ENCODE data around the gene SGIP1.

GRCh38 chr1:66552287-66552686 lies 18.3 kb downstream of the SGIP1 start:
- TF ChIP-seq CTCF (IDR thresholded peaks at IDR 0.05; ENCODE audit: control extremely low read depth in 1 of 3, insufficient read depth in 1 of 3, low read depth in 1 of 3, low read length in 3 of 3) (no peak), GABPA (IDR thresholded peaks at IDR 0.05; ENCODE audit: borderline replicate concordance, insufficient read depth, low read length) (no peak), POLR2AphosphoS5 (IDR thresholded peaks at IDR 0.05; ENCODE audit: low read depth, low read length) (no peak), YY1 (IDR thresholded peaks at IDR 0.05; ENCODE audit: low read depth, low read length) (no peak), TBP (IDR thresholded peaks at IDR 0.05; ENCODE audit: low read depth, low read length) (no peak), POLR2A (IDR thresholded peaks at IDR 0.05; ENCODE audit: control extremely low read depth in 1 of 2, low read depth in 2 of 2, low read length in 2 of 2) (no peak), CBX5 (IDR thresholded peaks at IDR 0.05; ENCODE audit: low read depth, low read length) (no peak), SUZ12 (IDR thresholded peaks at IDR 0.05; ENCODE audit: low read length) (no peak)
